GM18873 (cell line): ENCODE measurements around the gene NLRC5.
"Not testable (repeated sequence)": the region's sequence is repeated elsewhere in the genome, so short reads cannot be mapped to it uniquely, and the experiment has no call there.

Source experiments
- ATAC-seq: cut with Tn5 transposase; IDR thresholded peaks from one replicate; pipeline ENCODE4 v1.9.1; 2021; ENCODE audit warnings: mild to moderate bottlenecking, moderate library complexity, moderate number of reproducible peaks; ENCODE audit not compliant: unreplicated experiment, low FRiP score

The NLRC5 gene

DNA sequence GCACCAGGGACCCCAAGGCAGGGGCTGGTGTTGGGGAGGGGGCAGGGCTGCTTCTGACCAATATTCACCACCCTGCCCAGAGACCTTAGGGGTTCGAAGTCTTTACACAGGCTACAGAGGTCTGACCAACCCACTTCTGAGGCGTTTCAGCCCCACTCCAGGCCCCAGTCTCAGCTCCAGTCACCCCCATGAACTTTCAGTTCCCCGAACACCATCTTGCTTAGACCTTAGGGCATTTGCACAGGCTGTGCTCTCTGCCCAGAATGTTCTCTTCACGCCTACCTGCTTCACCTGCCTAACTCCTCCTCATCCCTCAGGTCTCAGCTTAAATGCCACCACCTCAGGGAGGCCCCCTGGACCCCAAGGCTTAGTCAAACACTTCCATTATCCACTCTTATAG is 77.3 kb downstream of the NLRC5 start:
- no peak for ATAC-seq

DNA sequence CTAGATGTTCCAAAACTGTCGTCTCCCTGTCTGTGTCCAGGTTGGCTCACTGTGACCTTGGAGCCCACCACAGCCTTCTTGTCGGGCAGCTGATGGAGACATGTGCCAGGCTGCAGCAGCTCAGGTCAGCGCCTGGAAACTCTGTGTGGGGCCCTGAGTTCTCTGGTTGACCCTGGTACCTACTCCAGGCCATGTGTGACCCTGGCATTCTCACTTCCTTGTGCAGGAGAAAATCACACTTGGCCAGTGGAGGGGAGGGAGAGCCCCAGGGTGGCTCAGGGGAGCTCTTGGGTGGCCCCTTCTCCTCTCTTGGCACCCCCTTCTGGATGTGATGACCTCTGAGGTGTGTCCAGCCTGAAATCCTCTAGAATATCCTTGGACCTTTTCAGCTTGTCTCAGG is 78.0 kb downstream of the NLRC5 start:
- no peak for ATAC-seq

DNA sequence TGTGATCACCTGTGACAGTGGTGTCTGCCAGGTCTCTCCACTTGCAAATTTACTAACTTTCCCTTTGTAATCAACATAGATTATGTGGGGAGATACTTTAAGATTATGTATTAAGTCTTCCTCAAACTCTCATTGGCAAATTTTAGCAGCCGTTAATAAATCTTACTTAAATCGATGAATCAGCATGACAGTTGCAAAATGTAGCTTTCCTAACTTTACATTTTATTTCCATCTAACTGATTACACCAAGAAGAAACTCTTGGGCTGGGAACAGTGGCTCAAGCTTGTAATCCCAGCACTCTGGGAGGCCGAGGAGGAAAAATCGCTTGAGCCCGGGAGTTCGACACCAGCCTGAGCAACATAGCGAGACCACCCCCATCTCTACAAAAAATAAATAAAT is 79.7 kb downstream of the NLRC5 start:
- ATAC-seq: no peak

- ATAC-seq: no peak
Measured at GRCh38 chr16:57069635-57070370, 80.4 kb downstream of the NLRC5 start.

DNA sequence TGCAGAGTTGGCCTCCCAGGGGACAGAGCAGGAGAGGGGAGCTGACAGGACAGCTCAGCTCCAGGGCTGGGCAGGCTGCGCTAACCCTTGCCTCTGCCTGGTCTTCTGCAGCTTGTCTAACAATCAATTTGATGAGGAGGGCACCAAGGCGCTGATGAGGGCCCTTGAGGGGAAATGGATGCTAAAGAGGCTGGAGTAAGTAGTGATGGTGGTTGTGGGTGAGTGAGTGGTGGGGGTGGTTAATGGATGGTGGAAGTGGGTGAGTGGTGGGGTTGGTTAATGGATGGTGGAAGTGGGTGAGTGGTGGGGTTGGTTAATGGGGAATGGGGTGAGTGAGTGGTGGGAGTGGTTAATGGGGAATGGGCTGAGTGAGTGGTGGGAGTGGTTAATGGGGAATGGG is 81.1 kb downstream of the NLRC5 start:
- ATAC-seq: no peak

GRCh38 chr16:57071081-57071732 is 81.8 kb downstream of the NLRC5 start:
- ATAC-seq: not testable (repeated sequence)

GRCh38 chr16:57071831-57072582 is 82.7 kb downstream of the NLRC5 start:
- ATAC-seq: no peak

- ATAC-seq: no peak
Measured at GRCh38 chr16:57072616-57073275, 83.4 kb downstream of the NLRC5 start.

- ATAC-seq: no peak
Measured at GRCh38 chr16:57077714-57078113, 88.4 kb downstream of the NLRC5 start.

DNA sequence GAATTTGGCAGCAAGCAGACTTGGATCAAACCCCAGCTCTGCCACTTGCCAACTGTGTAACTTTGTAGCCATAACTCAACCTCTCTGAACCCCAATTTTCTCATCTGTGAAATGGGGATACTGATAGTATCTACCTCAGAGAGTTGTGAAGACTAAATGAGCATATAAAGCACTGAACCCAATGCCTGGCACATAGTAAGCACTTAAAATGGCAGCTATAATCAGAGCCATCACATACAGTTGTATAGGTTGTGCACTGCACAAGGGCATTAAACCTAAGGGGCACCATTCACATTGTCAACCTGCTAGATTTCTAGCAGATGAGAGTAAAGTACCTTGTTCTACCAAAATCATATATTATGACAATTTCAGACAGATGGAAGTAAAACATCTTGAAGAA is 92.4 kb downstream of the NLRC5 start:
- ATAC-seq: no peak

DNA sequence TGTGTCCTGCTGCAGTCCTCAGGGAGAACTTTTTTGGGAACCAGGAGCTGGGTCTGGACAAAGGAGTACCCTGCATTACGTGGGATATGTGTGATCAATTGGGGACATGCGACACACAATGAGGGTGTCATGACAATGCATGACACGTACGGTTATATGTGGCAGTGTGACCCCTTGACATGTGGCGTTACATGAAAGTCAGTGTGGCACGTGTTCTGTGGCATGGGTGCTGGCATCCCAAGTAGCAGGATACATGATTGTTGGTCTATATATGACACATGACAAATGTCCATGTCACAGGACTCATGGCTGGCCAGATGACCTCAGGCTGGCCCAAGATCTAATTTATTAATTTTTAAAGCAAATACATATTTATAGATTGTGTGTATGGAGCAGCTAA is 93.3 kb downstream of the NLRC5 start:
- ATAC-seq: no peak

DNA sequence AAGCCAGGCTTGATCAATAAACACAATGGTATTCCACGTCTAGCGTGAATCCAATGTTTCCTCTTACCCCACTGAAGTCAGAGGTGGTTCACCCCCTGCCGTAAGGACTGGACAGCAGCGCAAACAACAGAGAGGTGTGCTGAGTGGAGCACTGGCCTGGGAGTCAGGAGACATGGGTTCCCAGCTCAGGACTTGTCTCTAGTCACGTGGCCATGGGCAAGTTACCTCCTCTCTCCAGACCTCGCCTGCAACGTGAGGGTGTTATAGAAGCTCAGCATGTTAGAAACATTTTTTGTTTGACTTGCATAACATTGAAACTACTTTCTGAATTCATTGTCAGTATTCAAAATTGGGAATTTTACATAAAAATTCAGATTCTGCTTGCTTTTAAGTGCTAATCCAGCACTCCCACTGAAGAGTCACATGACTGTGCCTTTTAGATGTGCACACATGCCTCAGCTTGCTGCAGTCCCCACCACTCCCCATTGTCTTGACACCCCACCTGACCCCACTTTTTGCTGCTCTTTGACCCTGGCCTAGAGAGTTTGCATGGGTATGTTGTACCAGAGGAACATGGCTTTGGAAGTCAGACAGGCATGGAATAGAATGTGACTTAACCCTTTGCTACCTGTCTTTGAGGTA is 94.2 kb downstream of the NLRC5 start:
- ATAC-seq: no peak

DNA sequence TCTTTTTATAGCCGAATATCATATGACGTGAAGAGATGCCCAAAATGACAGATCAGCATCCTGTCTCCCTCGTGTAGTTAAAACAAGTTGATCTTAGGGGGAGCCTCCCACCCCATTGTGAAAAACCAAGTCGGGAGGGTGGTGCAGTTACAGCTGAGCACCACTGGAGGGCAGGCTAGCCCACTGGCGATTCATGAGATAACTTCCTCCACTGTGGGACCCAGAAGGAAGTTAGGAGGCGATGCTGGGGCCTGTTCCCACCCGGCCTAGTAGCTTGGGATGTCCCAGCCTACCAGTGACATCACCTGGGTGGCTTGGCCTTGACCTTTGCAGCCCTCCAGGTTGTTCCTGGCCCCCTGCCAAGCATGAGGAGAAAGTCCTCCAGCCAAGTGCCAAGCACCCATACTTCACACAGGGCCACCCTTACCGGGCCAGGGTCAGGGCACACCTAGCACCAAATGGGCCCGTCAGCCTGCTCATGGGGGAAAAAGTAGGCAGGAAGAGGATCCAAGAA is 95.0 kb downstream of the NLRC5 start:
- no peak for ATAC-seq

- ATAC-seq: no peak
Measured at GRCh38 chr16:57084996-57085395, 95.6 kb downstream of the NLRC5 start.

DNA sequence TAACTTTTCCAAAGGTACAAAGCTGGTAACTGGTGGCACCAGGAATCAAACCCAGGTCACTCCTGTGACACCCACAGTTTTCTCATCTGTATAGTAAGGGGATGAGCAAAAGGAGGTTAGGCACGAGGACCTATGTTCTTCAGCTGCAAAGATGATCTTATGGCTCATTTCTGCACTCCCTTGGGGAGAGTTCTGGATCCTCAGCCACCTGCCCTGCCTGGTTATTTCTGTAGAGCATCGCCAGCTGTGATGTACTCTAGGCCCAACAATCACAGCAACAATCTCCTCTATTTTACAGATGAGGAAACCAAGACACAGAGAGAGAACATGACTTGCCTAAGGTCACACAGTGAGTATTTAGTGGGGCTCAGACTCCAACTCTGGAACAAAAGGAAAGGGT is 97.6 kb downstream of the NLRC5 start:
- ATAC-seq: no peak

DNA sequence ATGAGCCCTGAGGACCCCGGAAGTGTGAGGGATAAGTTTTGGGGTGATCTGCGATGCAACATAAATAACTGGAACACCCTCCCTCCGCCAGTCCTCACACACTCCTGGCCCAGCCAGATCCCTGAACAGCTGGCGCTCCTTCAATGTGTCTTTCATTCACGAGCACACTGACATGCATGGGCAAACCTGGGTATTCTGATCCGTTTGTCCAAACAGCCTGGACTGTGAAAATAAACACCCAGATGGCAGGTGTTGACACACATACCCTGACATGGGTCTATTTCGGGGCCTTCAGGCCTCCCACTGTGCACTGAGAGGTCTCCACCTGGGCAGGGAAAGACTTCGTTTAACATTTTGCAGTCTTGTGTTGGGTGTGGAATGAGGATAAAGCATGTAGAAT is 100.0 kb downstream of the NLRC5 start:
- ATAC-seq: no peak

GRCh38 chr16:57091200-57091974 is 102.0 kb downstream of the NLRC5 start:
- ATAC-seq: no peak

DNA sequence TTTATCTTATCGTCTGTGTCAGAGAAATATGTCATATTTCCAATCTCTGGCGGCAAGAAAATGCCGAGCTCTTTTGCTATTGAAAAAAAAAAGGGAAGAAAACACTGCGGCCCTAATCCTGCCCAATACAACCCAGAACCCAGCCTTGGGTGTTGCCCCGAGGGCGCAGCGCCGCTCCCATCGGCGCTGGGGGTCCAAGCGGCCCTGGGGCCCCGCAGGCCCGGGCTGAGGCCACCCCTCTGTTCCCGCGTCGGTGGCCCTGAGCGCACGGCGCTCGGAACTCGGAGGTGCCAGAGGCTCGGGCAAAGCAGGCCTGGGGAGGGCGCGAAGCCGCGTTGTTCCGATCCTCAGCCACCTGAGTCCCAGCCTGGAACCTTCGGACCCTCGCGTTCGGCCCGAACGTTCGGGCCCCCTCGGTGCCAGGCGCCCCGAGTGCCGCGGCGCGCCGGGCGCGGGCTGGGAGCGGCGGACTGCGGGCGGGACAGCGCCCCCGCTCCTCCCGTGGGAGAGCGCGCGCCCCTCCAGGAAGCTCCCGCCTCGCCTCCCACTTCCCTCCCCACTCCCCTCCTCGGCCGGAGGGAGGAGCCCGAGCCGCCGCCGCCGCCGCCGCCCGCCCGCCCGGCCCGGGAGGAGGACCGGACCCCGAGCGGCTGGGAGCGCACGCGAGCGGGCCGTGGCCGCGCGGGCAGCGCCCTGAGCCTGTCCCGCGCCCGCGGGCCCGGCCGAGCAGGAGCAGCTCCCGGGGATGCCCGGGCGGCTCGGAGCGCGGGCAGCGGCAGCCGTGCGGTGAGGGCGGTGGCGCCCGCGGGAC is 102.8 kb downstream of the NLRC5 start, which contains the start of gene CPNE2:
CPNE2 (plus strand) TSS at position 609 of the 811 bp plus-strand sequence. CDS start 18,160 bp downstream, outside the sequence.
- no peak for ATAC-seq
